OCI-M2 (cell line): Measurements from ENCODE around the gene MBD4.
A peak's percentile ranks its signal among the peaks of the same experiment; 100 is the strongest.

Experiments
- DNase-seq: peaks from one replicate; lab custom pipeline; 2025; ENCODE audit not compliant: unreplicated experiment; lab: John Stamatoyannopoulos, UW

The MBD4 gene

DNA sequence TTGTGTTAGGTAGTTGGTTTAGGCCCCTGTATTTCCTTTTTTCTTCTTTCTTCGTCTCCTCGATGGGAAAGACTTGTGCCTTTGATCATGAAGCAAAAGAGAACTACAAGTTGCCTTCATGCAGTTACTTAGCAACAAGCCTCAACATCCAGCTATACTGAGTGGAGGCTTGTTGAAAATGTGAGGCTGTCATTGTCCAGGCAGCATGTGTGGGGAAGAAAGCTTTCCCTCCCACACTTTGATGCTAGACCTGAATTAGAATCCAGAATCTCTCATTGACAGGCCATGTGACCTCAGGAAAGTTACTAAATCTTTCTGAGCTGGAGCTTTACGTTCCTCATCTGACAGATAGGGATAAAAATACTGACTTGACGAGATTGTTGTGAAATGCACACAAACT lies 24.0 kb upstream of the MBD4 start:
- no peak for DNase-seq

DNA sequence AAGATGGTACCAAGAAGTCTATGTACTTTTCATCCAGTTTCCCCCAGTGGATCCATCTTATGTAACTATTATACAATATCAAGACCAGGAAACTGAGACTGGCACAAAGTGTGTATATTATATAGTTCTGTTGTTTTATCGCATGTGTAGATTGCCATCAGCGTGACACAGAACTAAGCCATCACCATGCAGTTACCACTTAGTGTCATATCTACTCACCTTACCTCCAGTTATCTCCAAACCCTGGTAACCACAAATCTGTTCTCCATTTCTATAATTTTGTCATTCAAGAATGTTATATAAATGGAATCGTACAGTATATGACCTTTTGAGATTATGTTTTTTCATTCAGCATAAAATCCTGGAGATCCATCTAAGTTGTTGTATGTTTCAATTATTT lies 23.3 kb upstream of the MBD4 start:
- no peak for DNase-seq

DNA sequence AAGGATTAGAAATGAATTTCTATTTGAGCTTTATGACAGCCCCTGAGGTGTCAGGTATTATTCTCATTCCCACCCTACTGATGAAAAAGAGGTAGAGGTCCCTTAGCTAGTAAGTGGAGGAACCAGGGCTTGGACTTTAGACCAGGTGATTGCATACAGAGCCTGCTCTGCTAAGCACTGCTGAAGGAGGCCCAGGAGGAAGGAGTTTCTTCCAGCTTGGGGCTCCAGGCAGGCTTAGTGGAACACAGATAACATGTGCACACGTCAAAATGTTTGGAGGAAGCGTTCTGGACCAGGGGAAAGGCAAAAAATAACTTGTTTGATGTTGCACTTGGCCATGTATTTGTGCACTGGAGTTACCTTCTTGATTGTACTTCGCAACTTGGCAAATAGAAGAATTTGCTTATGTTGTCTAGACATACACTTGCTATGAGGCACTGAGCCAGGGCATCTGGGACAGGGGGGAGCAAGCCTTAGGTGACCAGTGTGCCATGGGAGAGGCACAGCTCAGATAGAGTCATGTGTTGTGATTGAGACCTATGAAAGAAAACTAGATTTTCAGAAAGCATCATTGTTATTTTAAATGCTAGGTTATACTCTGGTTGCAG lies 22.7 kb upstream of the MBD4 start:
- DNase-seq = no peak

DNA sequence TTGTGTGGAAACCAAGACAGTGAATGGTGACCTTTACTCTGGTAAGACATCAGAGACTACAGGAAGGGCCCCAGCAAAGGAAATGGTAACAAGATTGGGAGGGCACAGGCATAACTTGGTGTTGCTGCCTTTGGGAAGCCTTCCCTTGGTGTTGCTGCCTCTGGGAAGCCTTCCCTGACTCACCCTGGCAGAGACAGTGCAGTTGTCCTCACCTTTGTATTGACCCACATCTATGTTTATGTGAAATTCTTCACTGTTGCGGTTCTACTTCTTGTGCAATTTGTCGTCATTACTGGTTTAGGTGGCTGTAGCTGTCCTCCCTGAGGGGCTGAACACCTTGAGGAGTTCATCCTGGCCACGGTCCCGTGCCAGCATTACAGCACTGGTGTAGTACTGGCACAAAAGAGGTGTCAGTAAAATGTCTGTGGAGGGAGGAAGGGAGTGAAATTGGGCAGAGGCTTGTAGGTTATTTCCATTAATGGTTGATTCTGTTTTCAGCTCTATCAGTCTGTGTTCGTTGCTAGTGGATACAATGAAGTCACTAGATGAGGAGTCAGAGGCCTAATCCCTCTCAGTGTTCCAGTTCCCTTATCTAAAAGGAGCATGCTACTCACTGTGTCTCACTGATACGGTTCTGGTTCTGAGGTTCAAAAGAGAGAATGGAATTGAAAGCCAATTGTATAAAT lies 21.9 kb upstream of the MBD4 start:
- peak; percentile 49 for DNase-seq

DNA sequence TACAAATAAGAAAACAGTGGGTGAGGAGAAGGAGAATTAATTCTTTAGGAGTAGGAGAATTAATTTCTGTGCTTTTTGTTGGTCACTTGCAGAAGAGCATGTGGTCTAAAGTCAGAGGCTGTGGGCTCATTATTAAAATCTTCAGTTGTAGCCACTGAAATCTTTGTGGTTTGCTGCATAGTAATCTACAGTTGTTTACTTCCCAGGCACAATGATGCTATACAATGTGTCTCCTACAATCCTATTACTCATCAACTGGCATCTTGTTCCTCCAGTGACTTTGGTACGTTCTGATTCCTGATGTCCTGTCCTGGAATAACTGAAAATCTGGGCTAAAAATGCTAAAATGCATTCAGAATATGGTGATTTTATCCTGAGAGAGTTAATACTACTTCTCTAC lies 21.3 kb upstream of the MBD4 start:
- DNase-seq = no peak

DNA sequence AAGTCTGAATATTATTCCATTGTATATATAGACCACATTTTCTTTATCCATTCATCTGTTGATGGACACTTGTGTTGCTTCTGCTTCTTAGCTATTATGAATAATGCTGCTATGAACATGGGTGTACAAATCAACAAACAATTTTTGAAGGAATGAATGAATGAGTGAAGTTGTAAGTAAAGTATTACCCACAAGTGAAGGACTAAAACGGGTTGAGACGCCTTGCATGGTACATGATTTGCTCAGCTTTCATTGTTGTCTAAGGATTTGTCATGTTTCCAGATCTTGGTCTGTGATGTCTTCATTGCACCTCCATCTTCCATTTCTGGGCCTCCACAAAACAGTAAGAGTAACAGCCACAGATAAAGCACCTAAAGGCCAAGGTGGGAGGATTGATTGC lies 20.8 kb upstream of the MBD4 start:
- DNase-seq = no peak

DNA sequence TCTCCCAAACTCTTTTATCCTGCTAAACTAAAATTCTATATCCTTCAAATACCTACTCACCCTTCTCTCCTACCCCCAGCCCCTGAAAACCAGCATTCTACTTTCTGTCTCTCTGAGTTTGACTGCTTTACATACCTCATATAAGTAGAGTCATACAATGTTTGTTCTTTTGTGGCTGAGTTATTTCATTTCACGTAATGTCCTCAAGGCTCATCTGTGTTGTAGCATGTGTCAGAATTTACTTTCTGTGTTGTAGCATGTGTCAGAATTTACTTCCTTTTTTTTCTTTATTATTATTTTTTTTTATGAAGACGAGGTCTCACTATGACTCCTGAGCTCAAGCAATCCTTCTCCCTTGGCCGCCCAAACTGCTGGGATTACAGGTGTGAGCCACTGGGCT lies 20.4 kb upstream of the MBD4 start:
- no peak for DNase-seq

DNA sequence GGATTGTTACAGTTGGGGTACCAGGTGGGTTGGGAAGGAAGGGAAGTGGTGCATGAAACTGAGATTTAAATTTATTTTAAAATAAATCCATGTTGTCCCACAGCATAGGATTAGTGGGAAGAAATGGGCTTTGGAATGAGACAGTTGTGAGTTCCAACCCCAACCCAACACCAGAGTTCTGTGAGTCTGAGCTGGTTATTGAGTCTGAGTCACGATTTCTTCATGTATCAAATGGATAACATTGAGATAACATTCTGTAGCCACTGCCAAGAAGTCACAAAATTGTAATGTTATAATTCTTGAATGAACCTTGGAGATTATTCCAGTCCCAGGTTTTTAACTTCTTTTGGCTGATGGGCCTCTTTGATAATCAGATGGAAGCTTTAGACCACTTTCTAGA lies 14.0 kb upstream of the MBD4 start:
- DNase-seq = no peak

DNA sequence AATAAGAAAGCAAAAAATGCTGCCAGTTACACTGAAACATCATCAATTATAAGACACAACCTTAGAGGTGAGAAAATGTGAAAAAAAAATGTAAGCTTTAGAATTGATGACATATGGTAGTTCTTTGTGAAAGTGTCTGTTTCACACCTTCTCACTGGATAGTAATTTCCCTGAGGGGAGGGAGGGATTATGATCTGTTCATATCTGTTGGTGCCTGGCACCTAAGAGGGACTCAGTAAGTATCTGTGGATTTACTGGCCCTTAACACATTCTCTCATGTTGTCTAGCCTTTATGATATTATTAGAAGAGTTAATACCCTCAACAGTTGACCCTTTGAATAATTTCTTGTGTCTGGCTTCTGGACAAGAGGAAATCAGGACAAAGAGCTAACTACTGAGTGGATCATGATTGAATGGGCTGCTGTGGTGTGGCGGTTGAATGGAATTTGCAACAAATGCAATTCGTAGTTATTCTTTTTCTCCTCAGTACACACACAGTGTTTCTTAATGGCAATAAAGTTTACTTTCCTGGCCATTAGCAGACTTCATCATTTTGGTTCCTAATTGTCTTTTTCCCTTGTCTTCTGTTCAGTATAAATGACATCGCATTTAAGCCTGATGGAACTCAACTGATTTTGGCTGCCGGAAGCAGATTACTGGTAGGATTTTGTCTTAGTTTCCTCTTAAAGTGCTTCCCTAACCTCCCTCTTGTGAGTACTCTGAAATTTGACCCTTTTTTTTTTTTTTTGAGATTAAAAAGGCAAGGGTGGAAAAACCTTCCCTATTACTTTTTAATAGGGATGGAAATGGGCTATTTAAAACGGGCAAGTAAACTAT lies 9.7 kb upstream of the MBD4 start:
- peak; percentile 17 for DNase-seq

DNA sequence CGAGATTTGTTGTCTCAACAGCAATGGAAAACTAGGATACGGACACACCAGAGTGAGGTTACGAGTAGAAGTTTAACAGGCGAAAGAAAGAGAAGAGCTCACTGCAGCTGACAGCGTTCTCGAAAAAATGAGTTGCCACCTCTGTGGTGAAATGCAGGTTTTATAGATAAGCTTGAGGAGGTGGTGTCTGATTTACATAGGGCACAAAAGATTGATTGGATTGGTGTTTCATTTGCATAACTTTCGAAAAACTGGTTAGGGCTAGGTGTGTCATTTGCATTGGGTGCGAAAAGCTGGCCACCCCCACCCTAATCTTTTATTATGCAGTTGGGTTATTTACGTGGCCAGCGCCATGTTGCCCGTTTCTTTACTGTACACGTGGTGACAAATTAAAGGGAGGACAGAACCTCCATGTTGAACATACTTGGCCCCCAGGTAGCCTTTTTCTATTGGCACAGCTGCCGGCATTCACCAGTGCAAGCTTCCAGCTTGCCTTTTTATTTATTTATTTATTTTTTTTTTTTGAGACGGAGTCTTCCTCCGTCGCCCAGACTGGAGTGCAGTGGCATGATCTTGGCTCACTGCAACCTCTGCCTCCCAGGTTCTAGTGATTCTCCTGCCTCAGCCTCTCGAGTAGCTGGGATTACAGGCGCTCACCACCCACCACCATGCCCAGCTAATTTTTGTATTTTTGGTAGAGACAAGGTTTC lies 8.6 kb upstream of the MBD4 start:
- no peak for DNase-seq

DNA sequence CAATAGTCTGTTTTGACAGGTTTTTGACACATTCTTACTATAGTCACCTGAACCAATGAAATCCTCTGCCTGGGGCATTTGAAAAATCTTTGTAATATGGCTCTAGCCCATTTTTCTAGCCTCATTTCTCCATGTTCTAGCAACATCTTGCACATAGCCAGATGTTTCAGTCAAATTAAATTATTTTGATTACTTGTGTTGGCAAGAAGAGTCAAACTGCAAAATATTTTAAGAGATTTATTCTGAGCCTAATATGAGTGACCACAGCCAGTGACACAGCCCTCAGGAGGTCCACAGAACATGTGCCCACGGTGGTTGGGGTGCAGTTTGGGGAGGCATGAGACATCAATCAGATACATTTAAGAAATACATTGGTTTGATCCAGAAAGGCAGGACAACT lies 7.2 kb upstream of the MBD4 start:
- no peak for DNase-seq

DNA sequence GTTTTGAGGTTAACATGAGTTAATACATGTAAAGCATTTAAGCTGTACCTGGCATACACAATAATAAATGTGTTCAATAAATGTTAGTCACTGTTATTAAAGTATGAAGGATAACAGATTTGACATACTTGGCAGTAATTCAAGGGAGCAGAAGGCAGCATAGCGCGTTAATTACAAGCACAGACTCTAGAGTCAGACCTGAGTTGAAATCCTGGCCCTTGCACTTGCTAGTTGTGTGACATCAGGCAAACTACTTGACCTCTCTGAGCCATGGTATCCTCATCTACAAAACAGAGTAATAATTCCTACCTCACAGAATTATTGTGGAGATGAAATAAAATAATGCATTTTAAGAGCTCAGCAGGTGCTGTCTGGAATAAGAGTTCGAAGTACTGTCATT lies 5.7 kb upstream of the MBD4 start:
- DNase-seq = no peak

DNA sequence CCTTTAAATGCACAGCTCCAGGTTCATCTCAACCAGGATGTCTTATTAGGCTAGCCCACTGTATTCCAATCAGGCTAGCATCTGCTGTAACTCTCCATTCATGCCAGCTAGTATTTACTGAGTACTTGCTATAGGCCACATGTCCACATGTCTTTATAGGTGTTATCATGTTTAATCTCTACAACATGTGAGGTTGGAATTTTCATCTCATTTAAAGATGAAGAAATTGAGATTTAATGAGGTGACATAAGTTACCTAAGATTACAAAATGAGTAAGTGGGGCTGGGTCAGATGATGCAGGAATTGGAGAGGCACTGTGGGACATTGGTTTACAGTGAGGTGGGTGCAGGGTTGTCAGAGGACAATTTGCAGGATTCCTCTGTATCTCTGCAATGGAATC lies 3.2 kb upstream of the MBD4 start:
- no peak for DNase-seq

DNA sequence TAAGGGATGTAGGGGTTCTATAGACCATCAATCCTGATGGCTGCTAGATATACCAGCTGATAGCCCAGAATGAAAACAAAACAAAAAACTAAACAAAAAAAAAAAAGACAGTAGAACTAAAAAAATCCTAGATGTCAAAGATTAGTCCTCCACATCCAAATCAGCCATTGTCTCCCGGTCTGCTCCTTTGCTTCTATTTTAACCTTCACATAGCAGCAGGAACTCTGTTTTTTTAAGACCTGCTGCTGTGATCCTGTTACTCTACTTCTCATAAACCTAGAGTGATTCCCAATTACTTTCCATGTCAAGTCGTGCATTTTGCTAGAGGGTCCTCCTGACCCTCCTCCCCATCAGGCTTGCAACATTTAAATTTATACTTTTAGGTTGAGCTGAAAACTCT lies 2.7 kb upstream of the MBD4 start:
- DNase-seq = no peak

DNA sequence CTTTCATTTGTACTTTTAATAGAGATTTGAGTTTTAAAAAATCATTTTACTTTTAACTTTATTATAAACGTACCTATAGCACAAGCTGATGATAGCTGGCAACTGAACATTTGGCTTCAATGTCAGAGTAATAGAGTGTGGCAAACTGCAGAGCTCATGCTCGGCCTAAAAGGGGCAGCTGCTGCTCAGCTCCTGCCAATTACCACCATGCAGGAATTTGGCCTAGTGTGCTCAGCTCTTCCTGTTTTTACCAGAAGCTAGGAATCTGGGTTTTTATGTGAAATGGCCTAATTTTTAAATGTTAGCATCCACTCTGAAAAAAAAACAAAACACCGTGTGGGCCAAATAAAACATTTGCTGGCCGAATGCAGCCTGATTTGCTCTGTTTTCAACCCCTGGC lies 2.0 kb upstream of the MBD4 start:
- no peak for DNase-seq

DNA sequence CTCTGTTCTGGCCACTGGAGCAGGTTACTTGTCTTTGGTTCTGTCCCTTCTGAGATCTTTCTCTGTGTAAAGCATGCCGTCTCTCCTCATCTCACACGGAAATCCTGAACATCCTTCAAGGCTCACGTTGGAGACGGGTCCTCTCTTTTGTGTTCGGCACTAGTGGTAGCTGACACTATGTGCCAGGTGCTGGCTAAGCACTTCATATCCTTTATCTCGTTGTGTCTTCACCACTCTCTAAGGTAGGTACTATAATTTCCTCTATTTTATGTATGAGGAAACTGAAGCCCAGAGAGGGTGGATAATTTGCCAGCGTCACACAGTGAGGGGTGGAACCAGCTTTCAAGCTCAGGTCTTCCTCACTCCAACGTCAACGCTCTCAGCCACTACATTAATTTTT lies 1.5 kb upstream of the MBD4 start:
- DNase-seq = no peak

DNA sequence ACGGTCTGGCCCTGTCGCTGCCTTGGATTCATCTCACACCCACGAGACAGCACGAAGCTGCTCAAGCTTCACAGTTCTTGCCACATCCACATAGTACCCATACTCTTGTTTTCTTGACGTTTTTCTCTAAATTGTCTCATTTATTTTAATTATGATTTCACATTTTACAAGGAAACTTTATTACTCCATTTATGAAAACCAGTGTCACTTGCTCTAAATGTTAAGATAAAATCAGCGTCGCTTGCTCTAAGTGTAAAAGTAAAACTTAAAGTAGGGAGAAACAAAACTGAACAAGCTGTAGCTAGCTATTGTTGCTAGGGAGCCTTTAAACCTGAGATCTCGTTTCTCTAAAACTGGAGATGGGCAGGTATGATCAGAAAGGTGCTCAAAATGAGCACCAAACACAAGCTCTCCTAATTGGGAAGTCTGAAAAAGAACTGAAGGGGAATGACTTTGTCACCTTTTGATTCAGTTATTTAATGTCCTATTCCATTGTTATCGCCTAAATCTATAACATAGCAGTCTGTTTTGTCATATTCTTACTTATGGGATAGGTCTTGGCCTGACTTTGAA lies 956 bp upstream of the MBD4 start:
- no peak for DNase-seq

DNA sequence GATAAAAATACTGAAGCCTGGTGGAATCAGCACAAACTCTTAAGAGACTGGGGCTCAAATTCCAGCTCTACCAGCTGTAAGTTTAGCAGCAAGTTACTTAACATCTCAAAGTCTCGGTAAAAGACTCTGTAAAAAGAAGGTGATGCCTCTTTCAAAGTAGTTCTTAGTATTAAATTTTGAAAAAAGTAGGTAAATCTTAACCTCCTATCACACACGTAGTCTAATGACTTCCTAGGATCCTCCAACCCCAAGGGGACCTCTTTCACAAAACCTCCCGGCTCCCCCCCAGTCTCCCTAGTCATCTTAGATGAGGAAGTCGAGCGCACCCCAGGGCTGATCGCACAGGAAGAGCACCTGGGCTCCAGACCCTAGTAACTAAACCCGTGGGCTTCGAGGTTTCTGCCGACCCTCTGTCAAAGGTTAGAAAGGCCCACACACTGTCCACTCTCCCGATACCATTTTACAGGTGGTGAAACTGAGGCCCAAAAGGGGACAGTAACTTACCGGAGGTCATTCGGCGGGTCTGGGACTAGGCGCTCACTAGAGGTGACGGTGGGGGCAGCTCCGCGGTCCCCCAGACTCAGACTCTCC lies 427 bp downstream of the MBD4 start:
- DNase-seq = no peak

DNA sequence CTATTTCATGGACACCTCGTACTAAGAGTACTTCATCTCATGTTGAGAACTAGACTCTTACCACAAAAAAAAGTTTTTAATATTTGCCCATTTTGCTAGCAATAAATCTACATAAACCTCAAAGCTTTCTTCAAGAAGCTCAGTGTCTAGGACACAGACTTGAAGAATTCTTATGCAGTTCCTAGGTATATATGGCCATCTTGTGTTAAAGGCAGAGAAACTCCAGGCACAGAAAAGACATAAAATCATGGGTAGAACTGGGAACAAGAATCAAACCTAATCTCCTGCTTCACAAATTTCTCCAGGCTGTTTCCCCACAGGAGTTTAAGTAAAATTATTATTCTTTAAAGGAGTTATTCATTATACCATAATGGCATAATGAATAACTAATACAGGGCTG lies 4.4 kb downstream of the MBD4 start:
- DNase-seq = no peak

DNA sequence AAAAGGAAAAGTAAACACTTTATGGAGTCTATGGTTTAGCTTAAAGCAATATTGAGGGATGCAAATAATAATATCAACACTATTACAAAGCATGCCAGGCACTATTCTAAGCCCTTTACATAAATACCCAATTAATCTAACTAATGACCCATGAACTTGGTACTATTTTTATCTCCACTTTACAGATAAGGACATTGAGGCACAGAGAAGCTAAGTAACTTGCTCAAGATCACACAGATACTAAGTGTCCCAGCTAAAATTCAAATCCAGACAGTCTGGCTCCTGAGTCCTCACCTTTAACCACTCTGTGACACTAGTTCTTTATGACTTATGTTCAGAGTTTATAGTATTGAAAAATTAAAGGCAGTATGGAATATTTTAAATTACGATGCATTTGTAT lies 5.6 kb downstream of the MBD4 start:
- DNase-seq = no peak

DNA sequence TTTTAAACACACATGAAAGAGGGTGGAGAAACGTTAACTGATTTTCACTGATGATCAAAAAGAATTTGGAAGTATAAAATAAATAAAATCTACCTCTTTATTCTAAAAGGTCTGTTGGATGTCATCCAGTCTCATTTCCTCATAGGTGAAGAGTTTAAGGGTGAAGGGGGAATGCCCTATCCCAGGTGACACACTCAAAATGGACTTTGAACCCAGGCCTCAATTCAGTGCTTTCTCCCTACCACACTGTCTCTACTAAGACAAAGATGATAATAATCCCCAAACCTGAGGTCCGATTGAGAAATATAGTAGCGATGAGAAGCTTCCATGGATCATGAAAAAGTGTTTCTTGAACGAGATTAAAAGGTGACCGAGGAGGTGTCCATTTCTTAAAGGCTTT lies 6.2 kb downstream of the MBD4 start:
- no peak for DNase-seq
